MCF 10A (cell line): ENCODE results near the gene PID1. TPM values are rescaled to one million over a fixed set of nuclear protein-coding genes. Genes with fewer than 3 reads are reported as not detected.
A peak's percentile ranks its signal among the peaks of the same experiment; 100 is the strongest.

Source experiments
- BruUV-seq: library from RNA; stranded (reverse); fragments of 400-500 nt; replicated peaks from 2 replicates; lab custom pipeline; 2021; lab: Mats Ljungman, UMichigan
- CTCF ChIA-PET: fragments of 300-600 bp; sonication (Branson Sonifier 250); formaldehyde crosslinking; extraction: SDS; loops from one replicate; lab custom pipeline; 2021; ENCODE audit warnings: antibody characterized with exemption, inconsistent platforms; lab: Yijun Ruan, JAX
- POLR2A ChIA-PET: fragments of 300-600, 350-650 bp; sonication (Branson Sonifier 250); formaldehyde crosslinking; extraction: SDS; loops from one replicate; lab custom pipeline; 2020; ENCODE audit warnings: antibody characterized with exemption, inconsistent platforms; lab: Yijun Ruan, JAX
- DNase-seq: peaks from one replicate; pipeline ENCODE4 v3.0.0-alpha.2; 2018; ENCODE audit not compliant: unreplicated experiment
- H3K27ac Mint-ChIP-seq: one replicate; pipeline ENCODE4 v1.8.0; 2022; ENCODE audit warnings: mild to moderate bottlenecking, low read depth, mixed read lengths; ENCODE audit not compliant: unreplicated experiment
- H3K27me3 Mint-ChIP-seq: one replicate; pipeline ENCODE4 v1.8.0; 2022; ENCODE audit warnings: mixed read lengths; ENCODE audit not compliant: insufficient read depth, unreplicated experiment
- H3K36me3 Mint-ChIP-seq: one replicate; pipeline ENCODE4 v1.8.0; 2022; ENCODE audit warnings: mild to moderate bottlenecking, moderate library complexity, mixed read lengths; ENCODE audit not compliant: insufficient read depth, unreplicated experiment
- H3K4me1 Mint-ChIP-seq: one replicate; pipeline ENCODE4 v1.8.0; 2022; ENCODE audit warnings: mixed read lengths; ENCODE audit not compliant: insufficient read depth, unreplicated experiment
- H3K4me3 Mint-ChIP-seq: one replicate; pipeline ENCODE4 v1.8.0; 2022; ENCODE audit warnings: mild to moderate bottlenecking, moderate library complexity, mixed read lengths; ENCODE audit not compliant: unreplicated experiment
- H3K9me3 Mint-ChIP-seq: one replicate; pipeline ENCODE4 v1.8.0; 2022; ENCODE audit warnings: mixed read lengths; ENCODE audit not compliant: unreplicated experiment
- intact Hi-C: fragments of 100-400 bp; cut with micrococcal nuclease; formaldehyde crosslinking; loops from 2 replicates; pipeline ENCODE4 v1.14.1; 2022
- total RNA-seq: library from RNA; stranded (reverse); gene quantifications from 2 replicates; pipeline ENCODE4 v1.2.3, GENCODE V29; 2022
- TF ChIP-seq, protein P1 (sequence below): fragments of 200-600 bp; IDR thresholded peaks from one replicate; pipeline ENCODE4 v1.8.0; 2022; ENCODE audit warnings: antibody characterized with exemption, mild to moderate bottlenecking; ENCODE audit not compliant: unreplicated experiment

The PID1 gene
- total RNA-seq, 1 experiment from 2014 or later: 211 TPM

DNA sequence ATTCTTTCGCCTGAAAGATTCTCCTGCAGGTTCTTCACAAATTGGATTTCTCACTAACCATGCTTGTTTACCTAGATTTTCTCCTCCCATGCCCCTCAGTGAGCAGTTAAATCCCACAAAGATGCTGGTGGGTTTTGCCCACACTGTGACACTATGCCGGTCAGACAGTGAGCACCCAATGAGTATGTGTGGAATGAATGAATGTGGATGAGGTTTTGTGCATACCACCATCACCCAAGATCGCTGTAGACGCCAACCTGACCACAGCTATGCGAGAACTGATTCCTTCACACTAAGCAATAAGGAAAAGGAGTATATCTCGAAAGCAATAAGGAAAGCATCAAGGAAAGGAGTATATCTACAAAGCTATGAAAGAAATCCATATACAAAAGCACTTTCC is 116.7 kb downstream of the PID1 start:
- ChIA-PET CTCF (no interaction called here), POLR2A (interaction anchor here (1.3 kb wide), 1 partner anchor 14 kb away, joined by 4 read pairs; no protein-coding TSS in a partner anchor)
- no peak overlapping the region for H3K27ac Mint-ChIP-seq
- TF ChIP-seq, protein P1, sequence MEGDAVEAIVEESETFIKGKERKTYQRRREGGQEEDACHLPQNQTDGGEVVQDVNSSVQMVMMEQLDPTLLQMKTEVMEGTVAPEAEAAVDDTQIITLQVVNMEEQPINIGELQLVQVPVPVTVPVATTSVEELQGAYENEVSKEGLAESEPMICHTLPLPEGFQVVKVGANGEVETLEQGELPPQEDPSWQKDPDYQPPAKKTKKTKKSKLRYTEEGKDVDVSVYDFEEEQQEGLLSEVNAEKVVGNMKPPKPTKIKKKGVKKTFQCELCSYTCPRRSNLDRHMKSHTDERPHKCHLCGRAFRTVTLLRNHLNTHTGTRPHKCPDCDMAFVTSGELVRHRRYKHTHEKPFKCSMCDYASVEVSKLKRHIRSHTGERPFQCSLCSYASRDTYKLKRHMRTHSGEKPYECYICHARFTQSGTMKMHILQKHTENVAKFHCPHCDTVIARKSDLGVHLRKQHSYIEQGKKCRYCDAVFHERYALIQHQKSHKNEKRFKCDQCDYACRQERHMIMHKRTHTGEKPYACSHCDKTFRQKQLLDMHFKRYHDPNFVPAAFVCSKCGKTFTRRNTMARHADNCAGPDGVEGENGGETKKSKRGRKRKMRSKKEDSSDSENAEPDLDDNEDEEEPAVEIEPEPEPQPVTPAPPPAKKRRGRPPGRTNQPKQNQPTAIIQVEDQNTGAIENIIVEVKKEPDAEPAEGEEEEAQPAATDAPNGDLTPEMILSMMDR: no peak
- H3K4me3 Mint-ChIP-seq: no peak overlapping the region
- no peaks in the 10 kb centered on the region for H3K9me3 Mint-ChIP-seq
- TSS peak; percentile 15 for BruUV-seq
- intact Hi-C loops: no loop called here
- no peak for DNase-seq
- H3K4me1 Mint-ChIP-seq: peaks cover 10% of the 10 kb centered on the region
- H3K36me3 Mint-ChIP-seq: peaks cover 67% of the 10 kb centered on the region
- no peaks in the 10 kb centered on the region for H3K27me3 Mint-ChIP-seq

DNA sequence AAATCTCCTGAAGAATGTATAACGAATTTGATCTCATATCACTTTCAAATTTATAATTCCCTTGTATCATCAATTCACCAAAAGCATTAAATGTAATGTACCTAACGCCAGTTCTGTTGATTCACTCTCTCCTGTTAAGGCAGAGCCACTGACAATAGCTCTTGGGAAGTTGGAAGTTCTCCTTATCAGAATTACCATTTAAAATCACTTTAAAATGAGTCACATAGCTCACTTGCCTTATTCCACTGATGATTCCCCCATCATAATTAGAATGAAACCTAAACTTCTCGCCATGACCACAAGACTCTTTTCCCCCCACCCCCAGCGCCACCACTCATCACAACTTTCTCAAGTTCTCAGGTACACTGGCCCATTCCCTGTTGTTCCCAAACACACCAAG is 117.1 kb downstream of the PID1 start:
- POLR2A ChIA-PET: interaction anchor here (1.3 kb wide), 1 partner anchor 14 kb away, joined by 4 read pairs; no protein-coding TSS in a partner anchor
- TF ChIP-seq, protein P1: no peak
- CTCF ChIA-PET: no interaction called here
- Mint-ChIP-seq H3K27ac (no peak overlapping the region), H3K36me3 (peaks cover 70% of the 10 kb centered on the region), H3K27me3 (no peaks in the 10 kb centered on the region), H3K9me3 (no peaks in the 10 kb centered on the region), H3K4me1 (peaks cover 10% of the 10 kb centered on the region), H3K4me3 (no peak overlapping the region)
- no TSS peak for BruUV-seq
- no peak for DNase-seq
- intact Hi-C loops: no loop called here

DNA sequence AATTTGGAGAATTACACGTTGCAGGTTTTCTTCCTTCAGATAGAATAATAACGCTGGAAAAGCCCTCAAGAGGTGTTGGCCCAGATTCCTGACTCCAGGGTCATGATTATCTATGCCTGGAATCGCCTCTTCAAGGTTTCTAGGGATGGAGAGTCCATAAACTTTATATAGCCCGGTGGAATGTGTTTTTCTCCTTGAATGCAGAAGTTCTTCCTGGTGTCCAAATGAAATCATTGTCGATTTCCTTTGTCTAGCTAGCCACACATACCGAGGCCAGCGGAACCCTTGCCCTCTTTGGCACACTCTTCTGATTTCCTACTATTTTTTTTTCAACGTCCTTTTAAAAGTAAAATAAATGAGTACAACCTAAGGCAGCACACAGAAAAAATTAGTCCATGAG is 117.8 kb downstream of the PID1 start:
- Mint-ChIP-seq H3K27ac (no peak overlapping the region), H3K9me3 (no peaks in the 10 kb centered on the region), H3K36me3 (peaks cover 70% of the 10 kb centered on the region), H3K4me3 (no peak overlapping the region), H3K27me3 (no peaks in the 10 kb centered on the region), H3K4me1 (peaks cover 10% of the 10 kb centered on the region)
- TF ChIP-seq, protein P1: no peak
- ChIA-PET POLR2A (interaction anchor here (1.3 kb wide), 1 partner anchor 13 kb away, joined by 4 read pairs; no protein-coding TSS in a partner anchor), CTCF (no interaction called here)
- DNase-seq: no peak
- intact Hi-C loops: no loop called here
- BruUV-seq: no TSS peak

DNA sequence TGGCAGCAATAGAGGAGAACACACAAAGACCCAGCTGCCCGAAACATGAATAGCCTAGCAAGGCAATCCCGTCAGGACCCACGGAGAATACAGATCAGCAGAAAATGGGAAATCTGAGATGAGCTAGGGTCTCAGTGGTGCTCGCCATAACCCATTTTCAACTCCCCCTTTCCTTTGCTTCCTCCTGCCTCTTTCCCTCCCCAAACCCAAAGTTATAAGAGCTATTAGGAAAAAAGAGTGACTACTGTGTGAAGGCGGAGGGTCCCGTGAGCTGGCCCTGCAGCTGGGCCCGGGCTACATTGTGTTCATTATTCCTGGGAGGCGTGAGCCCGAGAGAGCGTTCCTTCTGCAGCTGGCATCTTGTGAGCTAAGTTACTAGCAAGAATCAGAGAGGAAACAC is 118.4 kb downstream of the PID1 start:
- POLR2A ChIA-PET: interaction anchor here (1.1 to 1.8 kb wide), 2 partner anchors 7 to 11 kb away, joined by 3 to 11 read pairs; no protein-coding TSS in a partner anchor

More for the DNA sequence above, 118.4 kb downstream of the PID1 start:
- TF ChIP-seq, protein P1: no peak
- H3K27ac Mint-ChIP-seq: no peak overlapping the region
- DNase-seq: no peak
- BruUV-seq: no TSS peak
- no peaks in the 10 kb centered on the region for H3K27me3 Mint-ChIP-seq
- H3K4me3 Mint-ChIP-seq: no peak overlapping the region
- H3K4me1 Mint-ChIP-seq: peaks cover 10% of the 10 kb centered on the region
- no peaks in the 10 kb centered on the region for H3K9me3 Mint-ChIP-seq
- CTCF ChIA-PET: interaction anchor here (0.6 to 1.8 kb wide), 4 partner anchors 9 to 649 kb away, joined by 3 to 8 read pairs (median 3); no protein-coding TSS in a partner anchor
- intact Hi-C loops: no loop called here
- peaks cover 70% of the 10 kb centered on the region for H3K36me3 Mint-ChIP-seq
